ENCODE measurements around the gene RNU6-9.
"Not testable (repeated sequence)": the region's sequence is repeated elsewhere in the genome, so short reads cannot be mapped to it uniquely, and the experiment has no call there.

The RNU6-9 gene

GRCh38 chr19:861756-862580 lies 31.3 kb upstream of the RNU6-9 start:
- peak; percentile 78 for DNase-seq

- peak; percentile 57 for DNase-seq
Measured at GRCh38 chr19:862581-863314, 30.5 kb upstream of the RNU6-9 start.

- DNase-seq = no peak
Measured at GRCh38 chr19:863315-863620, 30.0 kb upstream of the RNU6-9 start.

GRCh38 chr19:866769-867300 lies 26.4 kb upstream of the RNU6-9 start:
- no peak for DNase-seq

GRCh38 chr19:867301-867793 lies 25.9 kb upstream of the RNU6-9 start:
- no peak for DNase-seq

- no peak for DNase-seq
Measured at GRCh38 chr19:867855-868457, 25.3 kb upstream of the RNU6-9 start.

GRCh38 chr19:868458-869244 lies 24.6 kb upstream of the RNU6-9 start:
- no peak for DNase-seq

GRCh38 chr19:869245-870177 lies 23.8 kb upstream of the RNU6-9 start:
- peak; percentile 73 for DNase-seq

GRCh38 chr19:870314-870713 lies 23.0 kb upstream of the RNU6-9 start:
- DNase-seq = no peak

GRCh38 chr19:870963-871401 lies 22.3 kb upstream of the RNU6-9 start:
- DNase-seq = no peak

GRCh38 chr19:871446-872265 lies 21.6 kb upstream of the RNU6-9 start:
- DNase-seq = no peak

GRCh38 chr19:872266-872951 lies 20.9 kb upstream of the RNU6-9 start:
- peak; percentile 90 for DNase-seq

- DNase-seq = peak; percentile 71
Measured at GRCh38 chr19:873084-873483, 20.2 kb upstream of the RNU6-9 start.

- no peak for DNase-seq
Measured at GRCh38 chr19:873561-874041, 19.7 kb upstream of the RNU6-9 start.

- no peak for DNase-seq
Measured at GRCh38 chr19:875265-875879, 17.9 kb upstream of the RNU6-9 start.

GRCh38 chr19:876089-876488 lies 17.2 kb upstream of the RNU6-9 start:
- DNase-seq = no peak

GRCh38 chr19:876780-877314 lies 16.4 kb upstream of the RNU6-9 start:
- no peak for DNase-seq

- DNase-seq = not testable (repeated sequence)
Measured at GRCh38 chr19:877992-878660, 15.2 kb upstream of the RNU6-9 start.

Measured in MV-4-11 (cell line).